ENCODE measurements around the gene PTPRQ. TPM values are rescaled to one million over a fixed set of nuclear protein-coding genes. Genes with fewer than 3 reads are reported as not detected.

The PTPRQ gene
- total RNA-seq, 1 experiment from 2014 or later: not detected

DNA sequence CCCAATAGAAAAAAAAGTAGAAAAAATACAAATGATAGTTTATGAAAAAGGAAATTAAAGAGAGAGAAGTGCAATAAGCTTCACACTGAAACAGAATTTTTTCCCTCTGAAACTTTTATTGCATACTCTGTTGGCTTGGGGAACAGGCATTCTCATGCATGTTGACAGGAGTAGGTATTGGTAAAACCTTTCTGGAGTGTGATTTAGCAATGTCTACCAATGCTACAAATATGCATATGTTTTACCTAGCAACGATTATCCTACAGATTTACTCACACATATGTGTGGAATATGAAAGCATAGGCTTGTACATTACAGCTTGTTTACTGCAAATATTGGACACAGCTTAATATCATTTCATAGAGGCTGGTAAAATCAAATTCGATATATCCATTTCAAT lies 137.7 kb downstream of the PTPRQ start:
- no peak for DNase-seq
- H3K27ac ChIP-seq (ENCODE audit: low read length): no peak overlapping the region
- H2AFZ ChIP-seq (ENCODE audit: low read length): no peak overlapping the region
- no peaks in the 10 kb centered on the region for H3K9me3 ChIP-seq (ENCODE audit: low read length)
- no peaks in the 10 kb centered on the region for H3K79me2 ChIP-seq (ENCODE audit: low read length)
- no peaks in the 10 kb centered on the region for H3K27me3 ChIP-seq (ENCODE audit: low read length)
- no peaks in the 10 kb centered on the region for H3K4me1 ChIP-seq (ENCODE audit: low read length)
- no peak overlapping the region for H3K4me3 ChIP-seq (ENCODE audit: low read length)
- H4K20me1 ChIP-seq (ENCODE audit: insufficient read depth, low read depth, low read length): no peaks in the 10 kb centered on the region
- H3K9me2 ChIP-seq (replicated peaks; ENCODE audit: insufficient read depth, low read length): no peaks in the 10 kb centered on the region
- H3K4me2 ChIP-seq (ENCODE audit: low read depth, low read length, poor library complexity, severe bottlenecking): no peak overlapping the region
- no peak overlapping the region for H3K9ac ChIP-seq (ENCODE audit: low read length)
- no peaks in the 10 kb centered on the region for H3K36me3 ChIP-seq (ENCODE audit: insufficient read depth, low read length)

DNA sequence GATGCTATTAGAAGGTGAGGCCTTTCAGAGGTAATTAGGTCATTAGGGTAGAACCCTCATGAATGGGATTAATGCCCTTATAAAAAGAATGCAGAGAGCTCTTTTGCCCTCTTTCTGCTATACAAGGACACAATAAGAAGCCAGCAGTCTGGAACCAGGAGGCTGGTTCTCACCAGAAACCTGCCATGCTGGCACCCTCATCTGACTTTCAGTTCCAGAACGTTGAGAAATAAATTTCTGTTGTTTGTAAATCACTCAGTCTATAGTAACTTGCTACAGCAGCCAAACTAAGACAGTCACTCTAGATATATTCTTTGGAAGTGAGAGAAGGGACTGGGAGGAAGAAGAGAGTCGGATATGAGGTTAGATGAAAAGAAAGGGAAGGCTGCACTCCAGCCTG lies 138.4 kb downstream of the PTPRQ start:
- H3K27me3 ChIP-seq (ENCODE audit: low read length): no peaks in the 10 kb centered on the region
- no peaks in the 10 kb centered on the region for H3K9me3 ChIP-seq (ENCODE audit: low read length)
- no peaks in the 10 kb centered on the region for H3K36me3 ChIP-seq (ENCODE audit: insufficient read depth, low read length)
- H3K9ac ChIP-seq (ENCODE audit: low read length): no peak overlapping the region
- no peak overlapping the region for H2AFZ ChIP-seq (ENCODE audit: low read length)
- DNase-seq: no peak
- no peaks in the 10 kb centered on the region for H3K4me1 ChIP-seq (ENCODE audit: low read length)
- no peaks in the 10 kb centered on the region for H4K20me1 ChIP-seq (ENCODE audit: insufficient read depth, low read depth, low read length)
- H3K4me3 ChIP-seq (ENCODE audit: low read length): no peak overlapping the region
- no peaks in the 10 kb centered on the region for H3K9me2 ChIP-seq (replicated peaks; ENCODE audit: insufficient read depth, low read length)
- no peak overlapping the region for H3K4me2 ChIP-seq (ENCODE audit: low read depth, low read length, poor library complexity, severe bottlenecking)
- H3K27ac ChIP-seq (ENCODE audit: low read length): no peak overlapping the region
- H3K79me2 ChIP-seq (ENCODE audit: low read length): no peaks in the 10 kb centered on the region

DNA sequence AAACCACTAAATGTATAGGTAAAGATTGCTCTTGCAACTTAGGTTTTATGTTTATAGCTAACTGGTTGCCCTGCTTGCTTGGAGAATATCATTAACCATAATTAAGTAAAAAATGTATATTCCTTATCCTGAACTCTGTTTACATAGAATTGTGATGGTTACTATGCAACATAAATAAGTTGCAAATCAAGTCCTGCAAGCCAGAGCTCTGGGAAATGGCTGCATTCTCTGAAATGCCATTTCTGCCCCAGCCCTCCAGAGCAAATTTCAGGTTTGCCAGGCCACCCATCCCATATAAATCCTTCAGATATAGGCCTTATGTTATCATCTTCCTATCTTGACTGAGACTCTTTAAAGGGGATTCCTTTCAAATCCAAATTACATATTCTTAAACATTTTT lies 145.0 kb downstream of the PTPRQ start:
- H3K27ac ChIP-seq (ENCODE audit: low read length): no peak overlapping the region
- no peaks in the 10 kb centered on the region for H3K79me2 ChIP-seq (ENCODE audit: low read length)
- H2AFZ ChIP-seq (ENCODE audit: low read length): no peak overlapping the region
- H3K4me2 ChIP-seq (ENCODE audit: low read depth, low read length, poor library complexity, severe bottlenecking): no peak overlapping the region
- no peaks in the 10 kb centered on the region for H3K36me3 ChIP-seq (ENCODE audit: insufficient read depth, low read length)
- H3K9me3 ChIP-seq (ENCODE audit: low read length): no peaks in the 10 kb centered on the region
- no peaks in the 10 kb centered on the region for H3K4me1 ChIP-seq (ENCODE audit: low read length)
- no peaks in the 10 kb centered on the region for H4K20me1 ChIP-seq (ENCODE audit: insufficient read depth, low read depth, low read length)
- H3K27me3 ChIP-seq (ENCODE audit: low read length): no peaks in the 10 kb centered on the region
- H3K9ac ChIP-seq (ENCODE audit: low read length): no peak overlapping the region
- H3K4me3 ChIP-seq (ENCODE audit: low read length): no peak overlapping the region
- no peak for DNase-seq
- H3K9me2 ChIP-seq (replicated peaks; ENCODE audit: insufficient read depth, low read length): no peaks in the 10 kb centered on the region

DNA sequence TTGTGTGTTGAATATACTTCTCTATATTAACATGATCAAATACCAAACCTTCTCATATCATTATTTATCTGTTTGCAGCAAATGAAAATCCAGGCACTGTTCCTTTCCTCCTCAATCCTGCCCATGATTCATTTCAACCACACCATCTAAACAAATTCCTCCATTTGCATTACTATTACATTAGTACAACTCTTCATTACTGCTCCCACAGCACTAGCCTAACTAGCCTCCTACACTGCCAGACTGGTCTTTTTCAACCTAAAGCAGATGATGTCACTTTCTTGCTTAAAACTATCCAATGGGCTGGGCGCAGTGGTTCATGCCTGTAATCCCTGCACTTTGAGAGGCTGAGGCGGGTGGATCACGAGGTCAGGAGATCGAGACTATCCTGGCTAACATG lies 146.1 kb downstream of the PTPRQ start:
- no peaks in the 10 kb centered on the region for H3K9me3 ChIP-seq (ENCODE audit: low read length)
- DNase-seq: no peak
- H3K27ac ChIP-seq (ENCODE audit: low read length): no peak overlapping the region
- H3K4me2 ChIP-seq (ENCODE audit: low read depth, low read length, poor library complexity, severe bottlenecking): no peak overlapping the region
- H3K79me2 ChIP-seq (ENCODE audit: low read length): no peaks in the 10 kb centered on the region
- no peak overlapping the region for H3K9ac ChIP-seq (ENCODE audit: low read length)
- H3K4me3 ChIP-seq (ENCODE audit: low read length): no peak overlapping the region
- H3K36me3 ChIP-seq (ENCODE audit: insufficient read depth, low read length): no peaks in the 10 kb centered on the region
- H3K27me3 ChIP-seq (ENCODE audit: low read length): no peaks in the 10 kb centered on the region
- H4K20me1 ChIP-seq (ENCODE audit: insufficient read depth, low read depth, low read length): no peaks in the 10 kb centered on the region
- no peaks in the 10 kb centered on the region for H3K9me2 ChIP-seq (replicated peaks; ENCODE audit: insufficient read depth, low read length)
- H2AFZ ChIP-seq (ENCODE audit: low read length): no peak overlapping the region
- no peaks in the 10 kb centered on the region for H3K4me1 ChIP-seq (ENCODE audit: low read length)

DNA sequence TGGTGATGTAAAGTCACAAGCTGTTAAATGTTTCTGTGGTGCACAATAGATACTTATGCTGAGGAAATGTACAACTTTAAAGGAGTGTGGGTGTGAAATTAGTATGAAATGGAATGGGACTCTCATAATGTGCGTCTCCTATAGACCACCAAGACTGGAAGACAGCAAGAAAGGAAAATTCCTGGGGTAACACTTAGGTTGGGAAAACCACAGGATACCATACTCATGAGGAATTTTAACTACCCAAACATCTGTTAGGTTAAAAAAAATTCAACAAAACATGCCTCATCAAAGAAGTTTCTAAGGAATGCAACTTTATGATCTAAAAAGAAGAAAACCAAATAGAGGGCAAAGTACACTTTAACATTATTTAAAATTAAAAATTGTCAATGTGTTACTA lies 149.7 kb downstream of the PTPRQ start:
- no peak for DNase-seq
- Histone ChIP-seq H3K4me2 (ENCODE audit: low read depth, low read length, poor library complexity, severe bottlenecking) (no peak overlapping the region), H3K4me1 (ENCODE audit: low read length) (no peaks in the 10 kb centered on the region), H3K9ac (ENCODE audit: low read length) (no peak overlapping the region), H2AFZ (ENCODE audit: low read length) (no peak overlapping the region), H3K9me2 (replicated peaks; ENCODE audit: insufficient read depth, low read length) (no peaks in the 10 kb centered on the region), H4K20me1 (ENCODE audit: insufficient read depth, low read depth, low read length) (no peaks in the 10 kb centered on the region), H3K27ac (ENCODE audit: low read length) (no peak overlapping the region), H3K27me3 (ENCODE audit: low read length) (no peaks in the 10 kb centered on the region), H3K36me3 (ENCODE audit: insufficient read depth, low read length) (no peaks in the 10 kb centered on the region), H3K4me3 (ENCODE audit: low read length) (no peak overlapping the region), H3K9me3 (ENCODE audit: low read length) (no peaks in the 10 kb centered on the region), H3K79me2 (ENCODE audit: low read length) (no peaks in the 10 kb centered on the region)

DNA sequence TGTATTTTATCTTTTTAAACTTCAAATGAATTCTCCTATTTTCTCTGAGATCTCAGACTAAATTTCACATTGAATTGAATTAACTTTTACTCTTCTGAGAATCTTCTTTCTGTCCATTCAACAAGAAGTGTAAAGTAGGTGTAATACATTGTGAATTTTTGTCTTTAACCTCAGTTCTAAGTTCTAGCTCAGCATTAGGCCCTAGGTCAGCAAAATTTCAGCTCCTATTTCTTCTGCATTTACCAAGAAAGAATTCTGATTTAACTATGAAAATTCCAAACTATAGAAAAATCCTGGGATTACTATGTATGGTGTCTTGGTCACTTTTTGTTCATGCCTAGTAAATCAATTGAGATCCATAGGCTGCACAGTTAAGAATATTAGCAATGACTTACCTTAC lies 152.5 kb downstream of the PTPRQ start:
- Histone ChIP-seq H3K9me3 (ENCODE audit: low read length) (no peaks in the 10 kb centered on the region), H3K4me2 (ENCODE audit: low read depth, low read length, poor library complexity, severe bottlenecking) (no peak overlapping the region), H3K36me3 (ENCODE audit: insufficient read depth, low read length) (no peaks in the 10 kb centered on the region), H3K4me1 (ENCODE audit: low read length) (no peaks in the 10 kb centered on the region), H4K20me1 (ENCODE audit: insufficient read depth, low read depth, low read length) (no peaks in the 10 kb centered on the region), H3K27me3 (ENCODE audit: low read length) (no peaks in the 10 kb centered on the region), H3K27ac (ENCODE audit: low read length) (no peak overlapping the region), H3K79me2 (ENCODE audit: low read length) (no peaks in the 10 kb centered on the region), H2AFZ (ENCODE audit: low read length) (no peak overlapping the region), H3K9ac (ENCODE audit: low read length) (no peak overlapping the region), H3K4me3 (ENCODE audit: low read length) (no peak overlapping the region), H3K9me2 (replicated peaks; ENCODE audit: insufficient read depth, low read length) (no peaks in the 10 kb centered on the region)
- no peak for DNase-seq

DNA sequence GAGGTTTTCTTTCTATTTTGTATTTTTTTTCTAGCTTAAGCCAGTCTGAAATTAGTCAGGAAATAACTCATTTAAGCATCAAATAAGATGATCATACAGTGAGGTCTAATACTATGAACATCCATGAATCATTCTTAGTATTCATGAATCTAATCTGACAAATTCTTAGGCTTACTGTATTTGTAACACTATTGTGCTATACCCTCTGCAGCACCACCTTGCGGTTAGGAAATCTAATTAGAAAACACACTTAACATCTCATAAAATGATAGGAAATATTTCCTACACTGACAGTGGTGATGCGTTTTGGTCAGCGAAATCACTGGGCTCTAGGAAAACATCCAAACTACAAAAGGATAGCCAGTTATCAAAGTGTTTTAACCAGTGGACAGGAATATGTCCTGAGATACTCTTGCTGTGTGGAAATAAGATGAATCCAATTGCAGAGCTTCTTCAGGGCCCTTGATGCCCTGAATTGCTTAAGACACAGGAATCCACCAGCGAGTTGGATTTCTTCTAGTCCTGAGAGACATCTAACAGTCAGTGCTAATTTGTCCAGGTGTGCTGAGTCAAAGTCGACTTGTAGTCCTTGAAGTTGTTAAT lies 154.1 kb downstream of the PTPRQ start:
- no peak overlapping the region for H2AFZ ChIP-seq (ENCODE audit: low read length)
- DNase-seq: peak; percentile 71
- H3K4me3 ChIP-seq (ENCODE audit: low read length): no peak overlapping the region

DNA sequence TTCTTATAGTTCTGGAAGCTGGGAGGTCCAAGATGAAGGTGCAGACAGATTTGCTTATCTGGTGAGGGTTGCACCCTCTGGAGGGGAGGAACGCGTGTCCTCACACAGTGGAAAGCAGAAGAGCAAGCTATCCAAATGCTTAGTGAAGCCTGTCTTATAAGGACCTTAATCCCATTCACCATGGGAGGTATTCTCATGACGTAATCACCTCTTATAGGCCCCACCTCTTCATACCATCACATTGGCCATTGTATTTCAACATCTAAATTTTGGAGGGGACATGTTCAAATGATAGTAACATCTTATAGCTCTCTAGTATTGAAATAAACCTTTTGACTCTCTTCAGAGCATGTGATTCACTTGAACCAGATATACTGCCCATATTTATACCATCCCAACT lies 158.4 kb downstream of the PTPRQ start:
- no peak overlapping the region for H3K4me3 ChIP-seq (ENCODE audit: low read length)
- no peaks in the 10 kb centered on the region for H3K9me2 ChIP-seq (replicated peaks; ENCODE audit: insufficient read depth, low read length)
- no peak overlapping the region for H3K4me2 ChIP-seq (ENCODE audit: low read depth, low read length, poor library complexity, severe bottlenecking)
- no peak overlapping the region for H2AFZ ChIP-seq (ENCODE audit: low read length)
- no peaks in the 10 kb centered on the region for H3K4me1 ChIP-seq (ENCODE audit: low read length)
- H4K20me1 ChIP-seq (ENCODE audit: insufficient read depth, low read depth, low read length): no peaks in the 10 kb centered on the region
- no peaks in the 10 kb centered on the region for H3K79me2 ChIP-seq (ENCODE audit: low read length)
- no peak for DNase-seq
- H3K27me3 ChIP-seq (ENCODE audit: low read length): no peaks in the 10 kb centered on the region
- H3K9ac ChIP-seq (ENCODE audit: low read length): no peak overlapping the region
- no peaks in the 10 kb centered on the region for H3K9me3 ChIP-seq (ENCODE audit: low read length)
- H3K36me3 ChIP-seq (ENCODE audit: insufficient read depth, low read length): no peaks in the 10 kb centered on the region
- no peak overlapping the region for H3K27ac ChIP-seq (ENCODE audit: low read length)

More for the DNA sequence above, 154.1 kb downstream of the PTPRQ start:
- Histone ChIP-seq H3K9me2 (replicated peaks; ENCODE audit: insufficient read depth, low read length) (no peaks in the 10 kb centered on the region), H3K36me3 (ENCODE audit: insufficient read depth, low read length) (no peaks in the 10 kb centered on the region), H3K4me1 (ENCODE audit: low read length) (no peaks in the 10 kb centered on the region), H3K27me3 (ENCODE audit: low read length) (no peaks in the 10 kb centered on the region), H3K9ac (ENCODE audit: low read length) (no peak overlapping the region), H3K4me2 (ENCODE audit: low read depth, low read length, poor library complexity, severe bottlenecking) (no peak overlapping the region), H3K79me2 (ENCODE audit: low read length) (no peaks in the 10 kb centered on the region), H4K20me1 (ENCODE audit: insufficient read depth, low read depth, low read length) (no peaks in the 10 kb centered on the region), H3K9me3 (ENCODE audit: low read length) (no peaks in the 10 kb centered on the region), H3K27ac (ENCODE audit: low read length) (no peak overlapping the region)

Measured in Karpas-422 (cell line).